ENCODE measurements around the gene IRAK1.

Gene IRAK1

DNA sequence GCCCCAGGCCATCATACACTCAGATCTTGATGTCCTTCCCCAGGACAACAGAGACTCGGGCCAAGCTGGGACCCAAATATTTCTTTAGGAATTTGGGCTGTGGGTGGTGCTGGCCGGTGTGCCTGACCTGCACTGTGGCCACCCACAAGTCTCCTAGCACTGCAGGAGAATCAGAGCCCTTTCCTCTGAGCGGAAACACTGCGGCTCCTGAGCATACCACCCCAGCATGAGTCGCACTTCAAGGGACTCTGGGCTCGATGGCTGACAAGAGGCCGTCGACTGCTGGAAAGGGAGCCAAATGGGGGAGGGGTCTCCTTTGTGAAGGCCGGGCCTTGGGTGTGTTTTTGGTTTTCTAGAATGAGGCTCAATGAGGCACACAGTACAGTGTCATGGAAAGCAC is 13.0 kb upstream of the IRAK1 start:
- no peak overlapping the region for H3K4me3 ChIP-seq (ENCODE audit: low read length)
- TF ChIP-seq CTCF (conservative IDR thresholded peaks at IDR 0.05; ENCODE audit: low read length), result no peak
- DNase-seq (ENCODE audit: low read depth), result no peak

GRCh38 chrX:154032160-154032559 is 12.5 kb upstream of the IRAK1 start:
- no peak for DNase-seq (ENCODE audit: low read depth)
- no peak for TF ChIP-seq CTCF (conservative IDR thresholded peaks at IDR 0.05; ENCODE audit: low read length)
- H3K4me3 ChIP-seq (ENCODE audit: low read length), result no peak overlapping the region

GRCh38 chrX:154030715-154031305 is 11.1 kb upstream of the IRAK1 start:
- TF ChIP-seq CTCF (conservative IDR thresholded peaks at IDR 0.05; ENCODE audit: low read length), result no peak
- DNase-seq (ENCODE audit: low read depth), result no peak
- H3K4me3 ChIP-seq (ENCODE audit: low read length), result no peak overlapping the region

DNA sequence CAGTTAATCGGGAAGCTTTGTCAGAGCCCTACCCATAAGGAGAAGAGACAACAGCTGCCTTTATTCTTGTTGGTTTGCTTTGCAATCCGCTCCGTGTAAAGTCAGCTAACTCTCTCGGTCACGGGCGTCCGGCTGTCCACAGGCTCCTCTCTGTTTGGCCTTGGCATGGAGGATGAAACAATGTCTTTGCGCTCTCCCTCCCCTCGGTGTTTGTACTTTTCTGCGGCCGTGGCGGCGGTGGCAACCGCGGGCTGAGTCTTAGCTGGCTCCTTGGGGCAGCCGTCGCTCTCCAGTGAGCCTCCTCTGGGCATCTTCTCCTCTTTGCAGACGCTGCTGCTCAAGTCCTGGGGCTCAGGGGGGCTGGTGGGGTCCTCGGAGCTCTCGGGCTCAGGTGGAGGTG is 10.6 kb upstream of the IRAK1 start:
- no peak for DNase-seq (ENCODE audit: low read depth)
- TF ChIP-seq CTCF (conservative IDR thresholded peaks at IDR 0.05; ENCODE audit: low read length), result no peak
- H3K4me3 ChIP-seq (ENCODE audit: low read length), result no peak overlapping the region

- H3K4me3 ChIP-seq (ENCODE audit: low read length), result no peak overlapping the region
- TF ChIP-seq CTCF (conservative IDR thresholded peaks at IDR 0.05; ENCODE audit: low read length), result no peak
- no peak for DNase-seq (ENCODE audit: low read depth)
Measured at GRCh38 chrX:154029439-154029838, 9.7 kb upstream of the IRAK1 start.

DNA sequence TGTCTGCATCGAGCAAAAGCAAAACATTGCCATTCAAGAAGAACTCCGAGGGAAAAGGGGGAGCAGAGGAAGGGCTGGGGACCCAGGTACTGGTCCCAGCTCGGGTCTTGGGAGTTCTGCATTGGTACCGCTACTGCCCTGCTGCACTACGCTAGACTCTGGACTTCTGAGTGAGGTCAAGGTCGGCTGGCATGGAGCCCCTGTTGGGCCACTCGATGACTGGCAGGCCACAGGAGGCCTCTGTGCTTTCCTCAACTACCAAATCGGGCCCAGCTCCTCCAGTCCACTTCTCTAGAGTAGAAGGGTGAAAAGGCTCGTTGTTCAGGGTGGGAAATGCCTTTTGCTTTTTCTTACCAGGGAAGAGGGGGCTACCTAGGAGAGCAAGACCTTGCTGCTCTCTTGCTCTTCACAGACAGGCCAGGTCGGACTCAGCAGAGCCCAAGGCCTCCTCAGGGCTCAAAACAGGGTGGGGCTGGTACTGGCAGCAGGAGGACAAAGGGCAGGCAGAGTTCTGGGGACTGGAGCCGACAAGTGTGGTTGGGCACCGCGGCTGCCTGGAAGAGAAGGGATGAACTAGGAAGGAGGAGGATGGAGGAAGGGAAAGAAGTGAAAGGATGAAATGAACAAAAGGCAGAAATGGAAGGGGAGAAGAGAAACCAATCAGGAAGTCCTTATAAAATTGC is 8.9 kb upstream of the IRAK1 start:
- no peak for DNase-seq (ENCODE audit: low read depth)
- TF ChIP-seq CTCF (conservative IDR thresholded peaks at IDR 0.05; ENCODE audit: low read length), result no peak
- H3K4me3 ChIP-seq (ENCODE audit: low read length), result no peak overlapping the region

GRCh38 chrX:154027986-154028385 is 8.3 kb upstream of the IRAK1 start:
- DNase-seq (ENCODE audit: low read depth), result no peak
- TF ChIP-seq CTCF (conservative IDR thresholded peaks at IDR 0.05; ENCODE audit: low read length), result no peak

More at GRCh38 chrX:154027986-154028385, 8.3 kb upstream of the IRAK1 start:
- no peak overlapping the region for H3K4me3 ChIP-seq (ENCODE audit: low read length)
